Smooth muscle cell of the brain vasculature (primary cell): ENCODE results near the gene CCDC50.

Experiments used
- DNase-seq: peaks from one replicate; pipeline ENCODE4 v3.0.0-alpha.2; 2012; ENCODE audit warnings: low read depth, low spot score

CCDC50 gene

DNA sequence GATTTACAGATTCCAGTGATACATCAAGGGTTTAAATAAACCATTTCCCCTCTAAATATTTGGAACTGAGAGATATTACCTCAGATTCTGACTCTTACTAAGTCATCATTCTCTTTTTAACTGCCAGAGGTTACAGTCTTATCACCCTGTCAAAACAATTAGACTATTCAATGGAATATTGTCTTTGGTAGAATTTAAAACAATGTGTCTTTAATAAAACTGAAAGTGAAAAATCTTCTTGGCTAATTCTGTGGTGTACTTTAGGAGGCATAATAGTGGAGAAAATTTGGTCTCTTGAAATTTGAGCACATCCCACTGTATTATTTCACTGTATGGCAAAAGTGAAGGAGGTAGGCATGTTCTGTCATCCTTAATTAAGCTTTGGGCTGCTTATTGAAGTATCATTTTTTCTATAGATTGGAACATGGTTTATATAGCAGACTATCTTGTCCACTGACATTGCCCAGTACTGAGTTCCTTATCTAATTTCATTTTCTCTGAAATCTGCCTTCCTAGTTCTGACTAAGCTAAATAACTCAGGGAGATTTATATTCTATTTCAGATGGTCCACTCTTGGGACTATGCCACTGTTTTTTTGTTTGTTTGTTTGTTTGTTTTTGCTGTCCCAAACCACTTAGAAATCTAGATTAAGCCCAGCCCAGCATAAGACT is 49.1 kb downstream of the CCDC50 start:
- no peak for DNase-seq

DNA sequence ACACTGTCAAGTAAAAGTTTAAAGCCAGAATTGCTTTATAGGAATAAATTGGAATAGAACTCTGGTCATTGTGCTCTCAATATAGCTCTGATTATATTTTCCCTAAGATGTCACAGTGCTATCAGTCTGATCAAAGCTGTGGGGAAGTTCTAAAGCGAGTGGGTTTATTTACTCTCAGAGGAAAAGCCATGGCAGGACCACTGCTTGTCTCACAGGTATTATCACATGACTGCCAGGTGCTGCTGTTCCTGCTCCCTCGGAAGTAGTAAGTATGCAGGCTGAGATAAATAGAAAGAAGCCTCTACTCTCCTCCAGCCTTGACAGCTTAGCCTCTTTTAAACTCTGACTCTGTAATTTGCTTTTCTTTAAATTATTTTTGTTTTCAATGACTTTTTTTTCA is 50.3 kb downstream of the CCDC50 start:
- no peak for DNase-seq

DNA sequence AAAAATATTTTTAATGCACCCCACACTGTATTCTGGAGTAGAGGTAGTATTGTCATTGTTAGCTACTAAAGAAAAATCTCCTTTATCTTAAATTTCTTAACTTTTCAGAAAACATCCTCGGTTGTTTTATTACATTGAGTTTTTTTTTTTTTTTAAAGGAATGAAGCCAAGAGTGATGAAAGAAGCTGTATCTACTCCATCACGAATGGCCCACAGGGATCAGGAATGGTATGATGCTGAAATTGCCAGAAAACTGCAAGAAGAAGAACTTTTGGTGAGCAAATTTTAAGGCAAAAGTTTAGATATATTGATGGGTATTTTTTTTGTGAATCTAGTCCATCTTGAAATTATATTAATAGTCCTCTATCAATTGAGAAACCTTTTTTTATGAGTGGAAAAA is 50.8 kb downstream of the CCDC50 start:
- DNase-seq, result no peak

DNA sequence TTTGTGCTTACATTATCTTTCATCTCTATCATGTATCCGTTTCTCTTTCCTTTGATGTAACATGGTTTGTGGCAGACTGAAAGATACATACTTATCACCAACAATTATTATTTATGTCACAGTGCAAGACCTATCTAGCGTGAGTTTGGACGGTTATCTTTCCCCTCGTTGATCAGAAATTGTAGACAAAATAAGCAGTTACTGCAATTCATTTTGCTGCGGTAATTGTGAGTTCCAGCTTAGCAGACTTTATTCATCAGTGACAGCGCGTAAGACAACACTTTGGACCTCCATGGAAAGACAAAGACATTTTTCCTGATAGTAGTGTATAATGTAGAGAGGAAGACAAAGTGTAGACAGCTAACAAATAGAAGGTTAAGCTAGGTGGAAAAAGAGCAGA is 52.1 kb downstream of the CCDC50 start:
- DNase-seq, result no peak

DNA sequence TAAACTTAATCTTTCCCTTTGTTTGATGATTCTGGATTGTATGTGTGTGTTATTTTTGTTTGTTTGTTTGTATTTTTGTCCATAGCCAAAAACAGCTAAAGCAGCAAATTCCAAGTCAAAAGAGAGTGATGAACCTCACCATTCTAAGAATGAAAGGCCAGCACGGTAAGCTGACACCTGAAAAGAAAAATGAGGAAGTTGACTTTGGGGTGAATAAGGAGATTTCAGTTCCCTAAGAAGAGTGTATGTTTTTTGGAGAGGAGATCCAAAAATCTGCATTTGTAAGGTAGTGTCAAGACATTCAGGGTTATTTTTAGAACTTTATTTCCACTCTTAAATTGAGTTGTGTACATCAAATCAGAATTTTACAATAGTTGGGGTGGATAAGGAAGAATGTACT is 53.5 kb downstream of the CCDC50 start:
- no peak for DNase-seq

DNA sequence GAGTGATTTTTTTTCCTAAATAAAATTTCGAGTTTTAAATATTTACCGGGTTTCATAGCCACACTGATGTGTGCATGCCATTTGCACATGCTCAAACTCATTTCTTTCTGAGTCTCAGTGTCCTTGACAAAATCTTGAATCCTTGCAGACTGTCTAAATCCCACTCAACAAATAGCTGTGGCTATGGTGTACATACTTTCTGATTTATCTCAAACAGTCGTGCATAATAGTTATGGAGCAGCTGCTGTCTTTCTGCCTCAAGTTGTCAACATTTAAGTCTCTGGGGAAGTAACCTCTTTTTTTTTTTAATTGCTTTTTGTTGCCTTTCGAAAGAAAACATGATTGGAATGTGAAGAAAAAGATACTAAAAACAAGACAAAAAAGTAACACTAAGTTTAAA is 53.9 kb downstream of the CCDC50 start:
- DNase-seq, result no peak

DNA sequence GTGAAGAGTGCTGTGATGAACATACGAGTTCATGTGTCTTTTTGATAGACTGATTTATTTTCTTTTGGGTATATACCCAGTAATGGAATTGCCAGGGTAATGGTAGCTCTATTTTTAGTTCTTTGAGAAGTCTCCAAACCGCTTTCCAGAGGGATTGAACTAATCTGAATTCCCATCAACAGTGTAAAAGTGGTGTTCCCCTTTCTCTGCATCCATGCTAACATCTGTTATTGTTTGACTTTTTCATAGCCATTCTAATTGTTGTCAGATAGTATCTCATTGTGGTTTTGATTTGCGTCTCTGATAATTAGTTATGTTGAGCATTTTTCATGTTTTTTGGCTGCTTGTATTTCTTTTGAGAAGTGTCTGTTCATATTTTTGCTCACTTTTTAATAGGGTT is 55.9 kb downstream of the CCDC50 start:
- no peak for DNase-seq

DNA sequence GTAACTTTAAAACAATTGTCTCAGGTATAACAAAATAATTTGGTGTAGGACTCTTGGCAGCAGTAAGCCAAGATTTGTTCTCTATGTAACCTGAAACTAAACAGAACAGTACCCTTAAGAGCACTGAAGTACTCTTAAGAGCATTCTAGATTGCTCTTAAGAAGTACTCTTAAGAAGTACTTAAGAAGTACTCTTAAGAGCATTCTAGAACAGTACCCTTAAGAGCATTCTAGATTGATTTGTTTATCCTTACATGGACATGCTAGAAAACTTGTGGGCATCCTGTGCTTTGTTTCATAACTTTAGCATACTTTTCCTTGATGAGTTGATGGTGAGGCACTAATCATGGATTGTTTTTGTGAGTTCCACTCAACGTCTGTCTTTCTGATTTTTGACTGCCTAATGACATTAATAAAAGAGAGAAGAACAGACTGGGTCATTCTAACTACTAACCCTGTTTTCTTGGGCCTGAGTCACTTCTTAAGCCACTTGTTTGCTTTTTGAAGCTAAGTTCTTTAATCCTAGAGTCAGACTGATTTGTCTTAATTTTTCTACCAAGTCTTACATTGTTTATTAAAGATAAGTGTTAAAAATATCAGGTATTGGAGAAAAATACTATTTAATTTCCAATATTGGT is 58.4 kb downstream of the CCDC50 start:
- no peak for DNase-seq

DNA sequence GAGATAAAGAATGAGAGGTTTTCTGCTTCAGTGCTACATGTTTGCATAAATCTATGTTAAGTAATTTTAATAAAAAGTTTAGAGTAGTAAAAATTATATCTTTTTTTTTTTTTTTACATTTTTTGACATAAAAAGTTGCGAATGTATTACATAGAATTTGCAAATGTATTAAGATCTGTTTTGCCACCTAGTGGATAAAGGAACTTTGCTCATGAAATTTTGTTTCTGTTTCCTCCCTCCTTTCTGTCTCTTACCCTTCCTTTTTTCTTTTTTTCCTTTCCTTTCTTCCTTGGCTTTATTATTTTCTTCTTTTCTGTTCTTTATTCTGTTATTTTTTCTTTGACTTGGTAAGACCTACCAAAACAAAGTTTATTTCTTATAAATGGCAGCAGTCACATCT is 59.6 kb downstream of the CCDC50 start:
- DNase-seq, result no peak

DNA sequence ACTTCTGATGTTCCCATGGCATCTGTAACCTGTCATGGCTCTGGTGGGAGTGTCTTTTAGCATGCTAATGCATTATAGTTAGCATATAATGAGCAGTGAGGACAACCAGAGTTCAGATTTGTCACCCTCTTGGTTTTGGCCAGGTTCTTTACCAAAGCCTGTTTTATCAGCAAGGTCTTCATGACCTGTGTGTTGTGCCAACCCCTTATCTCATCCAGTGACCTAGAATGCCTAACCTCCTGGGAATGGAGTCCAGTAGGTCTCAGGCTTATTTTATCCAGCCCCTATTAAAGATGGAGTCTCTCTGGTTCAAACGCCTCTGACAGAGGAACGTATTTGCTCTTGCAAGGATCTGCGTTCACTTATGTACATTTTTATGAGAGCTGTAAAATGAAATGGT is 61.4 kb downstream of the CCDC50 start:
- no peak for DNase-seq

DNA sequence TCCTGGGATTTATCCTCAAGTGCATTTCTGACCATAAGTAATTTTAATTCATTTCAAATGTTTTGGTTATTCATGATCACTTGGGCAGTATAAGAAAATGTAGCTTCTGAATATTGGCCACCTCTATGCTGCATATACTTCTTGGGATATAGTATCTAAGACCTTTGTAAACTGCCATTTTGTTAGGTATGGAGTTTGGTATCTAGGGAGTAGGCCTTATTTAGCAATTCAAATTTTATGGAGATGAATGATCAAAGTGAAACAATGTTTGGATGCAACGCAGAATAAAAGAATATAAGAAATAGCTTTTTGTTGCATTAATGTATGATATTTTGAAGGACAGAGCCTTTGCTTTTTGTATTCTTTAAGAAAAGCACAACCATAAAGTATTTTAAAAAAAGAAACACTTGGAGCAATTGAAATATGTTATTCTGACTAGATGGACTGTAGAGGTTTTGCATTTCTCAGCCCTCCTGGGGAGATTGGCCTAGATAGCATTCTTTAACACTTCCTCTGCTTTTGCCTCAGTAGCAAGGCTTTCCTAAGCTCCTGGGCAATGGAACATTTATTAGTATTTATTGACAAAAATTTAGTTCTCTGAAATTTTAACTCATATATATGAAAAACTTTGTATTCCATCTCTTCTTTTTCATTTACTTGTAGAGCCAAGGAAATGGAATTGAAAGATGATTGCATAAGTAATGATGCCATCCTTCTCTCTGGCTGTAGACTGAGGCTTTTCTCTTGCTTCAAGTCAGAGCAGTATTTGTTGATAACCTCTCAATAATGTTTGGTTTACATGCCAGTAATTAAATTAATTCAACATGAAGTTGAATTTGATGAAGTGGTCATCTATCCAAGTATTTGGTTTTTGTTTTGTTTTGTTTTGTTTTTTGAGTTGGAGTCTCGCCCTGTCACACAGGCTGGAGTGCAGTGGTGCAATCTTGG is 62.9 kb downstream of the CCDC50 start:
- DNase-seq, result no peak

DNA sequence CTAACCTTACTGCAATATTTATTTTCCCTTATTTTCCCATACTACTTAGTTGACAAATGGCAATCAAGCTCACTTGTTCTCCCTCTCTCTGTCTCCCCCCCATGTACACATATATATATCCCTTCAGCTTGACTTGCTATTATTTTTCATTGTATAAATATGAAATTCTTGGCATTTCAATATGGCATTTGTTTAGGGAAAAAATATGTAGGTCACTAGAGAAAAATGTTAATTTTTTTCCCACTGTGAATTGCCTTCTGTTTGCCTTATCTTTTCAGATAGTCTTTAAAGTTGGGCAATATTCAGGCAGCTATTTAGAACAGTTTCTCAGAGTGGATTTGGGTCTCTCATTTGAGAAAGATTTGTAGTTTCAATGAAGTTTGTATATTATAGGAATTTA is 64.0 kb downstream of the CCDC50 start:
- no peak for DNase-seq

DNA sequence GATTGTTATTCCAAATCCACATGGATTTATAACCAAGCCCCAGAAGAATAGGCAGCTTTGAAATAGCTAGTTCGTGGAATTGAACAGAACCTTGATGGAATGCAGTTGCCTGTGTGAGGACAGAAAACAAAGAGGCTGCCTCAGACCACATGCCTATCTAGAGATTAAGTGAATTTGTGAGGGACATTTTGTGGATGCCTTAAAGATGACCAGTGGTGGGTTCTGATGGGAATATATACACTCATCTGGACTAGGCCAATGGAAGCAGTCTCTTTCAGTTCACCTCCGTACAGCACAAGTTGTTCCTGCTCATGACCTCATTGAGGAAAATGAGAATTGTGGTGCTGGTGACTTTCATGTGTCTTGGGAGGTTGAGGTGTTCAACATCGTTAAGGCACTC is 68.6 kb downstream of the CCDC50 start:
- DNase-seq, result no peak

DNA sequence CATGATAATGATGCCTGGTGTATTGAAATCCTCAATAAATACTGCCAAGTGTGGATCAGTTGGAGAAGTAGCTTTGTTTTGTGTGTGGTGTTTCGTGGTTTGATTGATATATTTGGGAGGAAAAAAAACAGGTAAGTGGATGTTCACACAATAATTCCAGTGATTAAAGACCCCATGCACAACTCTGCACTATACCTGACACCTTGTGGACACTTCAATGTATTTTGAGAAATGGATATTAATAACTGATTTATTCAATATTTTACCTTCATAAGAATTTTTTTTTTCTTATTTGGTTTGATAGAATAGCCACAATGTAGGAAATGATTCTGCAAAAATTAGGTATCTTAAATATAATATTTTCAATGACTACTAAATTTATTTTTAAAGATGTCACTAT is 69.4 kb downstream of the CCDC50 start:
- DNase-seq, result no peak

DNA sequence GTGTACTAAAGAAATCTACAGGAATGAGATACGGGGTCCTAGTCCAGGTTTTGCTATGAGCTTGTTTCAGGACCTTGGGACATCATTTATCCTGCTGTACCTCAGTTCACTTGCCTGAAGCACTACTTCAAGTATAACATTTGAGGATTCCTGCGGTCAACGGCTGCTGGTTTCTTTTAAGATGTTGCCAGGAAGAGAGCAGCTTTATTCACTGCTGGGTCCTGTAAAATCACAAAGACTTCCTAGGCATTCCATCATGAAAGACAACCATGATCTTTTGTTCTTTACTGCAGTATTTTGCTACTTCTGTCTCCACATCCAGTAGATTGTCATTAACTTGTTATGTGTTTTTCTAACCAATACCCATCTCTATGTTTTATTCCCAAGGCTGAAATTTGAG is 70.7 kb downstream of the CCDC50 start:
- no peak for DNase-seq

DNA sequence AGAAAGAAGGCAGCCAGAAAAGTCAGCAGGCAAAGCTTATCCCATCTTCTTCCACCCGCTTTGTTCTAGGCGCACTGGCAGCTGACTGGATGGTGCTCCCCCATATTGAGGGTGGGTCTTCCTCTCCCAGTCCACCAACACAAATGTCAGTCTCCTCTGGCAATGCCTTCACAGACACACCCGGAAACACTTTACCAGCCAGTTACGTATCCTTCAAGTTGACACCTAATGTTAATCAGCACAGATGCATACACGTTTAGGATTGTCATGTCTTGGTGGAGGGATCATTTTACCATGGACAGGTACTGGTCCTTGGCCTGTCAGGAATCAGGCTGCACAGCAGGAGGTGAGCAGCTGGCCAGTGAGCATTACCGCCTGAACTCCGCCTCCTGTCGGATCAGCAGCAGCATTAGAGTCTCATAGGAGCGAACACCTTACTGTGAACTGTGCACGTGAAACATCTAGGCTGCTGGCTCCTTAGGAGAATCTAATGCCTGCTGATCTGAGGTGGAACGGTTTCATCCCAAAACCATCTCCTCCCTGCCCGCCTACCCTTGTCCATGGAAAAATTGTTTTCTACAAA is 72.7 kb downstream of the CCDC50 start:
- DNase-seq, result no peak

DNA sequence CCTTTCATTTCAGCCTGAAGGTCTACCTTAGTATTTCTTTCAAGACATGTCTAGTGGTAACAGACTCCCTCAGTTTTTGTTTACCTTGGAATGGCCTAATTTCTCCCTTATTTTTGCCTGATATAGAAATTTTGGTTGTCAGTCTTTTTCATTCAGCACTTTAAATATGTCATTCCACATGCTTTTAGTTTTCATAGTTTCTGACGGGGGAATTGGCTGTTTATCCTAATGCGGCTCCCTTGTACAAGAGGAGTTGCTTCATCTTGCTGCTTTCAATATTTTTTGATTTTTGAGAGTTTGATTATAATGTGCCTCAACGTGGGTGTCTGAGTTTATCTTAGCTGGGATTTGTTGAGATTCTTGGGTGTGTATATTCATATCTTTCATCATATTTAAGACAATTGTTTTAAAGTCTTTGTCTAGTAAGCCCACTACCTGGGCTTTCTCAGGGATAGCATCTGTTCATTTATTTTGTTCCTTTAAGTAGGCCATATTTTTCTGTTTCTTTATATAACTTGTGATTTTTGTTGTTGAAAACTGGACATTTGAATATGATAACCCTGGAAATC is 80.7 kb downstream of the CCDC50 start:
- no peak for DNase-seq

DNA sequence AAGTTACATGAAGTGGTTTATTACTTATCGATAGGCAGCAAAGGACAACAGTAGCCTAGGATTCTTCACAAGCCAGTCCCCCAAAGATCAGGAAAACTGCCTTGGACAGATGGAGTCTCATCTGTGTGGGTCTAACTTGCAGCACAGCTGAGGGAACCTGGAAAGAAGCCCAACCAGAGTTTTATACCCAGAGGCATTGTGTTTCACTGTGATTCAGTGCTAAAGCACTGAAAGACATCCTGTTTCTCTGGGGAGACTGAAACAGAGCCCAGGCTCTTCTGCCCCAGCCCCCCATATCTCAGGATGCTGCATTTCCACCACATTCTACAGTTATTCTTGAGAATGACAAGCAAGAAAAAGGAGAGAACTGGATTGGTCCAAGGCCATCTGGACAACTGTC is 83.6 kb downstream of the CCDC50 start:
- peak; percentile 76 for DNase-seq

DNA sequence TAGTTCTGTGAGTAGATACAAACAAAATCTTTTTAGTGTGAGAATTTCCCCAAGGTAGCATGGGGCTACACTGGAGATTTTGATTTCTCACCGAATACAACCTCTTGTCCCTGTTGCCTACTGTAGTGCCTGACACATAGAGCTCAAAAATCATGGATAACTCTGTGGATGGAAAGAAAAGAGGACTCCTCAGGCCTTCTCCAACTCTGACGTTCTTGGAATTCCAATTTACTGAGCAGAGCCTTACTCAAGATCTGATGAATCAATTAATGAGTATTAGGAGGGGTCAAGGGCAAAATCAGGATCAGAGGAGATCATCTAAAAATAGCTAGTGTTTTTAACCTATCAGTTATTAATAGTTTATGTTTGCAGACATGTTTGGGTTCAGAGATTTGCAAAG is 85.1 kb downstream of the CCDC50 start:
- DNase-seq, result no peak

DNA sequence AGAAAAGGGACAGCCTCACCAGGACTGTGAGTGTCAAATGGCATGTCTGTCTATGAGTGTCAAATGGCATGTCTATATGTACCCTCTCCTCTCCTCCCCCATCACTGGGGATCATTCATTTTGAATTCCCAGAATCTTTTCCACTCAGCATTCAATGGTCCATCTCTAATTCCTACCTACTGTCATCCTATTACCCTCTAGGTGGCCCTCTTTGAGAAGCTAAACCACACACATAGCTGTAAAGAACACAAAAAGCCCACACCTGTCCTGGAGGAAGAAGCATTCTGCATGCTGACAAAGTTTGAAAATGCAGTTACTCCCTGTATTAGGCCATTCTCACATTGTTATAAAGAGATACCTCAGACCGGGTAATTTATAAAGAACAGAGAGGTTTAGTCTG is 85.5 kb downstream of the CCDC50 start:
- no peak for DNase-seq

DNA sequence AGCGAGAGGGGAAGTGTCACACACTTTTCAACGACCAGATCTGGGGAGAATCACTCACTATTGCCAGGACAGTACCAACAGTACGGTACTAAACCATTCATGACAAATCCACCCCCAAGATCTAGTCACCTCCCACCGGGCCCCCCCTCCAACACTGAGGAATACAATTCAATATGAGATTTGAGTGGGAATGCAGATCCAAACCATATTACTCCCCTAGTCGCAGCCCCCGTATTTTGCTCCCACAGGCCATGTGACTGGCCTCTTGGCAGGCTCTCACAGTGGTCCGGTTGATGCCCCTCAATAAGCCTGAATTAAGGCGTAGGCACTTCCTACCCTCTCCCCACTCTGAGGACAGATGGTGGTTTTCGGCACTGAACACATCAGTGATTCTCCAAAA is 86.4 kb downstream of the CCDC50 start:
- DNase-seq, result no peak

DNA sequence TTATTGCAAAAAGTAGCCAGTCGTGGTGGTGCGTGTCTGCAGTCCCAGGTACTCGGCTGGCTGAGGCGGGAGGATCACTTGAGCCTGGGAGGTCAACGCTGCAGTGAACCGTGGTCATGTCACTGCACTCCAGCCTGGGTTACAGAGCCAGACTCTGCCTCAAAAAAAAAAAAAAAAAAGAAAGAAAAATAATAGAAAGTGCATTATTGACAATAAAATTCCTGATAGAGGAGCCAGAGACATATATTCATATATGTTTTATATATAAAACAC is 88.2 kb downstream of the CCDC50 start:
- DNase-seq, result no peak
